Activated CD8-positive, alpha-beta memory T cell treated with anti-CD3 and anti-CD28 coated beads, Interleukin-2, amount 50 U/mL, for 4 hours (primary cell): ENCODE measurements around the gene NOD2.

Source experiments
- DNase-seq: peaks from one replicate; pipeline ENCODE4 v3.0.0-alpha.2; 2020

The NOD2 gene

DNA sequence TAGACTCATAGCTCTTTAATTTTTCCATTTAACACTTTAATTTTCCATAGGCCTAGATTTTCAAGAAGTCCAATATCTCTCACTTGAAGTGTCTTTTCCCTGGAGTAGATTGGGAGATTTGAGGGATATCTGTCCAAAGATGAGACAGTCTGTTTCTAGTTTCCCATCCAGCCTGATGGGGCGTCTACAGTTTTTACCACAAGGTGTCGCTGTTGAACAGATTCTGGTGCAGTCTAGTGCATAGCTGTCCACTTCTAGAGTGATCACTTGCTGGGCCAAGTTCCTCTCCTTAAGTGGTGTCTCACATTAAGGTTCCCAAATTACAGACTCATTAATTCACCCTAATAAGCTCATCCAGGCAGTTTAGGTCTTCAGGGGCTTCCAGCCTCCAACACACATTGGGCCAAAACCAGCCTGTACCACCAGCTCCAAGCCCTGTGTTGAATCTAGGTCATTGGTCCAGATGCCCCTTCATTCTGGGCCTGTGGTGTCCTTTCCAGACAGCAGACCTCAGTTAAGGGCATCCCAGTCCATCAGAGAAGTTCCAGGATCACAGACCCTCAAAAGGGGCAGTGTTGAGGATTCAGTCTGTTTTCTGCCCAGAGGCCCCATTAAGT lies 21.7 kb upstream of the NOD2 start:
- no peak for DNase-seq

GRCh38 chr16:50673496-50674275 lies 19.7 kb upstream of the NOD2 start:
- DNase-seq: no peak

DNA sequence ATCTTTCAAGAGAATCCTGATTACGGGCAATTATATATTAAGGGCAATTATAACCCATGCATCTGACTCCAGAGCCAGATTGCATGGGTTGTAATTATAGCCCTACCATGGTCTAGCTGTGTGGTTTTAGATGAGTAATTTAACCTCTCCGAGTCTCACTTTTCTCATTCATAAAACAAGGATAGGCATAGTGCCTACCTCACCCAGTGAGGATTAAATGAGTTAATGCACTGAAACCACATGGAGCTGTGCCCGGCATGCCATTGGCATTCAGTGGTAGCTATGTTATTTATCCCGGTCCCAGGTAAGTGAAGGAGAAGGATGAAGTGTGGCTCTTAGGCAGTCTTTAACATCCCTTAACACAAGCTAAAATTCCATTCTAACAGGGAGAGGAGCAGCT lies 18.6 kb upstream of the NOD2 start:
- DNase-seq: no peak

DNA sequence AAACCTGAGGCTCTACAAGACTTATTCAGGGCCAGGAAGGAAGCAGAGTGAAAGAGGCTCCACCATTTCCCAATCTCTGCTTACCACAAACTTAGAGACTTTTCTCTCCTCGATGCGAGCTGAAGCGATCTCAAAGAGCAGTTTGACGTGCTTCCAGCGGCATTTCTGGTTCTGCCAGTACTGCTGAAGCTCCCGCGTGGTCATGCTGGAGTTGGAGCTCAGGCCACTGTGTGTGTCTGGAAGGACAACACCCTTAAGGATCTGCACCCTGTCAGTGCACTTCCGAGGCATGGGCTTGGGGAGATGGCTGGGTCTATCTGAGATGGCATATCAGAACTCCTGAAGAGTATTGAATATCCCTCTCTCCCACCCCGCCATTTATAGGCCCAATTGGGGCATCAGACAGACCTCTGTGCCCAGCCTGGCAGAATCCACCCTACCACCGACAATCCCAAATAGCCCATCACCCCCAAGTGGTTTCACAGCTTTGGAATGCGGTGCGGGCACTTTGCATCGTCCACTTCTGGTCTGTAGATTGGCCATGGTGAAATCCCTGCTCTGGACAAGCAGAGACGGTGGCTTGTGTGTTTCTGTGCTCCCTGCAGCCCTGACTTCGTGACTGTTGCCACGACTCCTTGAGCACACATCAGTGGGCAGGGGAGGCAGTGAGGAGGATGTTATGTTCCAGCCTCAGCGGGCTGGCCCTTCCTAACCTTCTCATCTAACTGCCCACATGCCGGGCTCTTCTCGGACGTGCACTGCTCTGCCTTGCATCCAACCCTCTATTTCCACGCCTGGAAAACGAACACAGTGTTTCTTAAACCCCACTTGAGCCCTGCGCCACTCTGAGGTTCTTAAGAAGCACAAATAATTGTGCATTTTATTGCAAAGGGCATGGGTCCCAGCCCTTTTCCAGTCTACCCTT lies 17.5 kb upstream of the NOD2 start:
- no peak for DNase-seq

DNA sequence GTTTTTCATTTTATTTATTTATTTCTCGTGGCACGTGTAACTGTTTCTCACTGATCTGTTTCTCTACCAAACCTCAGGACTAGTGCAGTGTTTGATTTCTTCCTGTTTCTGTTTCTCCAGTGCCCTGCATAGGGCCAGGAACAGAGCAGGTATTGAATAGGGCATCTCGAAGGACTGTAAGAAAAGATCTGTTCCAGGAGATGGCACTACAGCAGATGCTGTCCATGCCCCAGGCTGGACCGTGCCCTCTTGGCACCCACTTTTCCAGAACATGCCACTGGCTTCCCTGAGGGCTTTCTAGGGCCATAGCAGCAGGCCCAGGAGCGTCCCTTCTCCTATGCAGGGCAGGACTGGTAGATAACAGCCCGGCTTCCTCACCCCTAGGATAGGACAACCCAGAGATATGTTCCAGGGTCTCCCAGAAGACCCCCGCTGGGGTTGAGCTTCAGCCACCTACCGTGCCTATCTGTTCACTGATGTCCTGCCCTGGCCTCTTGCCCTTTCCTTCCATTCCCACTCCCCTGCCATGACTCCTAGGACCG lies 16.7 kb upstream of the NOD2 start:
- DNase-seq: no peak

- DNase-seq: peak; percentile 15
Observed at GRCh38 chr16:50677351-50677750, 16.1 kb upstream of the NOD2 start.

- DNase-seq: peak; percentile 5
Observed at GRCh38 chr16:50678531-50678930, 14.9 kb upstream of the NOD2 start.

GRCh38 chr16:50679266-50679665 lies 14.1 kb upstream of the NOD2 start:
- peak; percentile 14 for DNase-seq

DNA sequence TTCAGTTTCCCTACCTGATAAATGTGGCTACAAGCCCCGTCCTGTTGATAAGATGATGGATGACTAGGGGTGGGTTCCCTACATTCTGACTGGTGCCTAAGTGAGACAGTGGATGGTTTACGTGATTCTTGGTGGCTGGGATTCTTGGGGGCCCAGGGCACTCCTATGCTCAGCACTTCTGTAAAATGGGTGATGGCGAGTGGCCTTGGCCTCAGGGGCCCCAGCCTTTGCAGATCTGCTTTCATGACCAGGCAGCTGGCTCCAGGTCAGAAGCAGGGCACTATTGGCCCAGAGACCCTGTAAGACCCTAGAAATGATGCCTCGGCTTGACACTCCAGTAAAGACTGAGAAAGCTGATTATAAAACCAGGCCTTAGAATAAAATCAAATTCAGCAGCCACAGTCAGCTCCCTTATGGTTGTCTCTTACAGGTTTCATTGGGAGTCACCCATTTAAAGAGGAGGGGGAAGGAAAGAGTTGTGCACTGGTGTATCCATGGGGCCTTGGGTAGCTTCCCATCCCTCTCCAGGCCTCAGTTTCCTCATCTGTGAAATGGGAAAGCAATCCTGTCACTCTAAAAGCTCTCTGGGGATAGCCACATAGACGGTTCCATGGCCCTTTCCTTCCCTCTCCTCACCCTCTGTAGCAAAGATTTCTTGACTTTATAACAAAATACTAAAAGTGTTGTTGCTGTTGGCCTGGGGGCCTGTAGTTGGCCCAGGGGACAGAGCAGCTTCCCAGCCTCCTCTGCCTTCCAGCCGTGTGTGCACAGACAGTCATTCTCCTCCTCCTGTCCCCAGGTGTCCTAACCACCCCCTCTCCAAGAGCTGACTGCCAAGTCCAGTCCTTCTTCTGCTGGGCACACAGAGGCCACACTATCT lies 13.5 kb upstream of the NOD2 start:
- DNase-seq: peak; percentile 11

GRCh38 chr16:50680556-50680893 lies 12.9 kb upstream of the NOD2 start:
- peak; percentile 2 for DNase-seq

DNA sequence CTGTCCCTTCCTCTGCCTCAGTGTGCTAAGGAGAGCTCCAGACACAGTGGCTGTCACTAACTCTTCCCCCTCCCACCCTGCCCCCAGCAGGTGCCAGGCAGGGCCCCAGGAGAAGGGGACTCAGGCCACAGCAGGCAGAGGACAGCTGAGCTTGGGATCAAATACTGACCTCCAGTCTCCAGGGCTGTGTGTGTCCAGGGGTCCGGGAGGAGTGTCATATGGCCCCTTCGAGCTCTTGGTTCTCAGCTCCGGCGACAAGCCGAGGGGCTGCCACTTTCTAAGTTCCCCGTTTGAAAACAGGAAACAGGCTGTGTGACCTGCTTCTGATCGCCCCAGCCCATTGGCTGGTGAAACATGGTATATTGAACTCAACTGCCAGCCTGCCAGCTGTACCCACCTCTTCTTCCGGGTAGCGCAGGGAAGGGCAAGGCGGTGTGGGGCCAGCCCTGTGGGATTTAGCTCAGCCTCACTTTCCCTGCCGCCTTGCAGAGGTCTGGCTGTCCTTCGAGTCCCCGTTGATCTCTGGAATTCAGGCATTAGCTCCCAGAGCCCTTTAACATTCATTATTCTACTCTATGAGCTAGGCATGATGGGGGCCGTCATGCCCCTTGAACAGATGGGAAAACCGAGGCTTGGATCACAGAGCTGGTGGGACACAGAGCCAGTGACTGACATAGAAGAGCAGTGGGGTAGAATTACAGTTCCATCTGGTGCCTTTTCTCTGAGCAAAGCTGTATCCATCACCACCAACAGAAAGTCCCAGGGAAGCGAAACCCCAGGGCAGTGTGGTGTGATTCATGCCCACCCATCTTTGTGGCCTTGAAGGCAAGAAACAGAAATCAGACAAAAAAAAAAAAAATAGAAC lies 12.2 kb upstream of the NOD2 start, which contains the start of gene SNX20:
Gene SNX20 (minus strand): TSS at position 292 of the 865 bp plus-strand sequence. CDS start 3,786 bp downstream, outside the sequence.
- peak; percentile 59 for DNase-seq

GRCh38 chr16:50683689-50684374 lies 9.6 kb upstream of the NOD2 start:
- DNase-seq: no peak

GRCh38 chr16:50684823-50685461 lies 8.5 kb upstream of the NOD2 start:
- no peak for DNase-seq

- no peak for DNase-seq
Observed at GRCh38 chr16:50685462-50686063, 7.8 kb upstream of the NOD2 start.

- DNase-seq: no peak
Observed at GRCh38 chr16:50688083-50688482, 5.3 kb upstream of the NOD2 start.

- DNase-seq: no peak
Observed at GRCh38 chr16:50688867-50689266, 4.5 kb upstream of the NOD2 start.

- no peak for DNase-seq
Observed at GRCh38 chr16:50690177-50690576, 3.2 kb upstream of the NOD2 start.

GRCh38 chr16:50692644-50692998 lies 785 bp upstream of the NOD2 start:
- no peak for DNase-seq

GRCh38 chr16:50694206-50694605 lies 800 bp downstream of the NOD2 start:
- DNase-seq: no peak
